NCI-H1694 (cell line): ENCODE results near the gene ZNF564.
"Not testable (repeated sequence)": the region's sequence is repeated elsewhere in the genome, so short reads cannot be mapped to it uniquely, and the experiment has no call there.

ENCODE experiments used
- DNase-seq: peaks from one replicate; lab custom pipeline; 2025; lab: John Stamatoyannopoulos, UW

The ZNF564 gene

GRCh38 chr19:12551060-12551832, at the start of gene ZNF564:
Gene ZNF564 (minus strand): TSS chr19:12551482. CDS start chr19:12551332, 150 bp downstream.
- peak; percentile 94 for DNase-seq

DNA sequence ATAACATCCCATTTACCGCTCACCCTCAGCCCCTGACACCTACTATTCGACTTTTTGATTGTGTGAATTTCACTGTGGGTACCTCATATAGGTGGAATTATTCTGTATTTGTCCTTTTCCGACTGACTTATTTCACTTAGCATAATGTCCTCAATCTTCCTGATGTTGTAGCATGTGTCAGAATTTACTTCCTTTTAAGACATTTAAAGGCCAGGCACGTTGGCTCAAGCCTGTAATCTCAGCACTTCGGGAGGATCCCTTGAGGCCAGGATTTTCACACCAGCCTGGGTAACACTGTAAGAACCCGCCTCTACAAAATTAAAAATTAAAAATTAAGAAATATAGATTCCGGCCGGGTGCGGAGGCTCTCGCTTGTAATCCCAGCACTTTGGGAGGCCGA, 46.3 kb upstream of the ZNF564 start:
- DNase-seq, result no peak

GRCh38 chr19:12596927-12597548, 45.8 kb upstream of the ZNF564 start:
- no peak for DNase-seq

- DNase-seq, result no peak
These were observed 45.2 kb upstream of the ZNF564 start for GRCh38 chr19:12596485-12596884.

DNA sequence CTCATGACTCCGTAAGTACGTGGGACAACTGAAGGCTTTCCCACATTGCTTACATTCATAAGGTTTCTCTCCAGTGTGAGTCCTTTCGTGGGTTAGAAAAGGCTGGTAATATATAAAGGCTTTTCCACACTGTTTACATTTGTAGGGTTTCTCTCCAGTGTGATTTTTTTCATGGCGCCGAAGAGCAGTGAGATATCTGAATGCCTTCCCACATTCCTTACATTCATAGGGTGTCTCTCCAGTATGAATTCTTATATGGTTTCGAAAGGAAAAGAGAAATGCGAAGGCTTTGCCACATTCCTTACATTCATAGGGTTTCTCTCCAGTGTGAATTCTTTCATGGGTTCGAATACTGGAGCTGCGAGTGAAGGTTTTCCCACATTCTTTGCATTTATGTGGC, 29.8 kb upstream of the ZNF564 start:
- DNase-seq, result no peak

DNA sequence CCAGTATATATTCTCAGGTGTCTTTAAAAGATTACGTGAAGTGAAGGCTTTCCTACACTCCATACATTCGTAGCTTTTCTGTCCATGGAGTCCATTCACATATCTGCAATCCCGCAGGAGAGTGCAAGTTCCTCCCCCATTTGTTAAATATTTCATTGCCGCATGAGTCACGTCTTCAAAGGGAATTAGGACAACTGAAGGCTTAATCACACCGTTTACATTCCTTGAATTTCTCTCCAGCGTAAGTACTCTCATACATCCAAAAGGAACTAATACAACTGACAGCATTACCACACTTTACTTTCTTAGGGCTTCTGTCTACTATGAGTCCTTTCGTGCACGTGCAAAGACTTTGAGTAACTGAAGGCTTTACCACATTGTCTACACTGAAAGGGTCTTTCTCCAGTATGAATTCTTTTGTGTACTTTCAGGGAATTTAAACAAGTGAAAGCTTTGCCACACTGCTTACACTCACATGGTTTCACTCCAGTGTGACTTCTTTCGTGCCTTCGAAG, 29.0 kb upstream of the ZNF564 start:
- no peak for DNase-seq

DNA sequence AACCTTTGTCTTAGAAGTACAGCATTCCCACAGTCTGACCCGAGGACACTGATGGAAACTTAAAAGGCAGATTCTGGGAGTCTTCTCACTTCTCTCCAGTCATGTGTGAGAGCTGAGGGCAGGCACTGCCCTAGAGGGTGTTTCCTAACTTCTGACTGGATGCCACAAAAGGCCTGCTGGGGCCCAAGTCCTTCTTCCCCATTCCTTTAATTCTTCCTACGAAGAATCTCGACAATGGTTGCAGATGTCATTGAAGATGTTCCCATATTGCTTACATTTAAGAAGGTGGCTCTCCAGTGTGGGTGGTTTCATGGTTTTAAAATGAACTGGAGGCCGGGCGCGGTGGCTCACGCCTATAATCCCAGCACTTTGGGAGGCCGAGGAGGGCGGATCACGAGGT, 27.4 kb upstream of the ZNF564 start:
- no peak for DNase-seq

DNA sequence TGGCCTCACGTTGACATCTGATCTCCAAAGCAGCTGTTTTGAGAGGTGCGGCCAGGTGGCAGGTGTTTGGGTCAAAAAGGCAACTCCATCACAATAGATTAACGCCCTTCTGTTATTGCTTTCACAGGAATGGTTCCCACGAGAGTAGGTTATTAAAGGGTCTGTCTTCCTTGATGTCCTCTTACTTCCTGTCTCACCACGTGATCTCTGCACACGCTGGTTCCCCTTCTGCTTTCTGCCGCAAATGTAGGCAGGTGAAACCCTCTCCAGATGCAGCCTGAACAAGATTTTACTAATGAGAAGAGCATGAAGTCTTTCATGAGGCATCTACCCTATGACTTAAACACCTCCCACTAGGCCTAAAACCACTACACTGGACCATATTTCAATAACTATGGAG, 22.8 kb upstream of the ZNF564 start:
- no peak for DNase-seq

- no peak for DNase-seq
These were observed 16.7 kb upstream of the ZNF564 start for GRCh38 chr19:12567951-12568350.

DNA sequence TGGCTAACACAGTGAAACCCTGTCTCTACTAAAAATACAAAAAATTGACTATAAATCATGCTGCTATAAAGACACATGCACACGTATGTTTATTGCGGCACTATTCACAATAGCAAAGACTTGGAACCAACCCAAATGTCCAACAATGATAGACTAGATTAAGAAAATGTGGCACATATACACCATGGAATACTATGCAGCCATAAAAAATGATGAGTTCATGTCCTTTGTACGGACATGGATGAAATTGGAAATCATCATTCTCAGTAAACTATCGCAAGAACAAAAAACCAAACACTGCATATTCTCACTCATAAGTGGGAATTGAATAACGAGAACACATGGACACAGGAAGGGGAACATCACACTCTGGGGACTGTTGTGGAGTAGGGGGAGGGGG, 15.1 kb upstream of the ZNF564 start:
- not testable (repeated sequence) for DNase-seq

- peak; percentile 74 for DNase-seq
These were observed 12.9 kb upstream of the ZNF564 start for GRCh38 chr19:12564016-12564664.

- no peak for DNase-seq
These were observed 4.2 kb upstream of the ZNF564 start for GRCh38 chr19:12555456-12555930.

DNA sequence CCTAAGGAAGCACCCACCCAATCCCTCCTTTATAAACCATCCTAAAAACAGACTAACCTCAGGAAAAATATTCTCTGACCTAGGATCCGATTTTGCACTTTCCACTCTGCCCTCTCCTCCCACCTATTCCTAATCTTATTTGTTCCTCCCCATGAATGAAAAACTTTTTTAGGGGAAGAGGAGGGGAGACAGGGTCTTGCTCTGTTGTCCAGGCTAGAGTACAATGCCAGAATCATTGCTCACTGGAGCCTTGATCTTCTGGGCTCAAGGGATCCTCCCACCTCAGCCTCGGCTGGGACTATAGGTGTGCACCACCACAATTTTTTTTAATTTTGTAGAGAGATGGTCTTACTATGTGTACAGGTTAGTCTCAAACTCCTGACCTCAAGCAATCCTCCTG, 4.4 kb downstream of the ZNF564 start:
- no peak for DNase-seq

DNA sequence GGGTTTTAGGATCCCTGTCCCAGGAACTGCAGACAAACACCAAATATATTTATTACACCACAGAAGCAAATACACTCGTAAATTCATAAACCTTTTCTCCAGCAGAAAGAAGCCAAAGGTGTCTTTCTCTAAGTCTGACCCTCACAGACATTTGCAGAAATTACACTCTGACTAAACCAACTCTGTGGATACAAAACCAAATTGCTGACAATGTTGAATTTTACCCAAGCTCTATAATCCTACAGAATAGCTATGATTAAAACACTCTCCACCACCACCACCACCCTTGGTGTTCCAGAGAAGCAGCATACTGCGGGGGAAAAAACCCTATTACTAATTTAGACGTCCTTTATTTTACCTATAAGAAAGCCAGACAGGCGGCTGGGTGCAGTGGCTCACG, 5.2 kb downstream of the ZNF564 start:
- no peak for DNase-seq

GRCh38 chr19:12545267-12545666, 6.0 kb downstream of the ZNF564 start:
- DNase-seq, result no peak

- DNase-seq, result no peak
These were observed 6.8 kb downstream of the ZNF564 start for GRCh38 chr19:12544401-12544876.

- no peak for DNase-seq
These were observed 7.4 kb downstream of the ZNF564 start for GRCh38 chr19:12543855-12544254.

DNA sequence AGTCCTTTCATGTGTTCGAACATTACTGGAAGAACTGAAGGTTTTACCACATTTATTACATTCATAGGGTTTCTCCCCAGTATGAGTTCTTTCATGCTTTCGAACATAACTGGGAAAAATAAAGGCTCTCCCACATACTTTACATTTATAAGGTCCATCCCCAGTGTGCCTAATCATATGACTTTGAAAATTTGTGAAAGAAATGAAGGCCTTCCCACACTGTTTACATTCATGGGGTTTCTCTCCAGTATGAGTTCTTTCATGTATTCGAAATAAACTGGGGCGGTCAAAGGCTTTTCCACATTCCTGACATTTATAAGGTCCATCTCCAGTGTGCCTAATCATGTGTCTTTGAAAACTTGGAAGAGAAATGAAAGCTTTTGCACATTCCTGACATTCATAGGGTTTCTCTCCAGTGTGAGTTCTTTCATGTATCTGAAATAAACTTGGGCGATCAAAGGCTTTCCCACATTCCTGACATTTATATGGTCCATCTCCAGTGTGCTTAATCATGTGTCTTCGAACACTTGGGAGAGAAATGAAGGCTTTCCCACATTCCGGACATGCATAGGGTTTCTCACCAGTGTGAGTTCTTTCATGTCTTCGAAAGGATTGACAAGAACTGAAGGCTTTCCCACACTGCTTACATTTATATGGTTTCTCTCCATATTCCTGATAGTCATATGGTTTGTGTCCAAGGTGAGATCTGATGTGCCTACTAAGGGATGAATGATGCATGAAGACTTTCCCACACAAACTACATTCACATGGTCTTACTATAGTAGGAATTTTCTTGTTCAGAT, 24.0 kb downstream of the ZNF564 start:
- no peak for DNase-seq

- no peak for DNase-seq
These were observed 24.7 kb downstream of the ZNF564 start for GRCh38 chr19:12526542-12526941.

DNA sequence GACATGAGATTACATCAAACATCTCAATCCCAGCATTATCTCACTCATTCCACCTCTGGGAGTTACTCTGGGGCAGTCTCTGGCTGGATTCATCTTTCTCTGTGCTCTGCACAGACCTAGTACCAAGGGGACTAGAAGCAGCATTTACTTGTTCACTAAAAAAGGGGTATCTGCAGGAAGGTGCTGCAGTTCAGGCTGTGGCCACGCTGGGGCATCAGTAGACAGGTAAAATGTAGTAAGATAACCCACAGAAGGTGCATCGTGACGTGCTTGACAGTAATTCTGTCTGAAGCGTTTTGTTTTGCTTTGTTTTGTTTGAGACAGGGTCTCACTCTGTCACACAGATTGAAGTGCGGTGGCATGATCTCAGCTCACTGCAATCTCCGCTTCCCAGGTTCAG, 29.3 kb downstream of the ZNF564 start:
- peak; percentile 9 for DNase-seq

DNA sequence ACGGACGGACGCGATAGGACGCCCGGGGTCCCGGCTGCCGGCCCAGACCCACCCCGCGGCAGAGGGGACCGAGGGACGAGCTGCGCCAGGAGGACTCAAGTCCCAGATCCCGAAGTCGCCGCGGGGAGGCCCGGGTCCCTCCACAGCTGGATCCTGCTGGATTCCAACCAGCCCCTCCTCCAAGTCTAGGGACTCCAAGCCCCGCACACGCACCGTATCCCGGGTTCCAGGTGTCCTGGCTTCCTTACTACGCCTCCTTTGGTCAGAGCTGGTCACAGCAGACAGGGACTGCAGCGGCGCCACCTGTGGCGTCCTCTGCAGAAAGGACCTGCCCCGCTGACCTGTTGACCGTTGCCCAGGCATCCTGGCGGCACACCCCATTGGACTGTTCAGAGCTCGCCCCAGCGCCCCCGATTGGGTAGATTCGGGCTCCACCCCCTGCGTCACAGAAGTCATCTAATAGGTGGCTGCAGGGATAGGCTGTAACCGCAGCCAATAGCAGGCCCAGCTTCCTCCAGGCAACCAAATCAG, 37.7 kb downstream of the ZNF564 start:
- no peak for DNase-seq

DNA sequence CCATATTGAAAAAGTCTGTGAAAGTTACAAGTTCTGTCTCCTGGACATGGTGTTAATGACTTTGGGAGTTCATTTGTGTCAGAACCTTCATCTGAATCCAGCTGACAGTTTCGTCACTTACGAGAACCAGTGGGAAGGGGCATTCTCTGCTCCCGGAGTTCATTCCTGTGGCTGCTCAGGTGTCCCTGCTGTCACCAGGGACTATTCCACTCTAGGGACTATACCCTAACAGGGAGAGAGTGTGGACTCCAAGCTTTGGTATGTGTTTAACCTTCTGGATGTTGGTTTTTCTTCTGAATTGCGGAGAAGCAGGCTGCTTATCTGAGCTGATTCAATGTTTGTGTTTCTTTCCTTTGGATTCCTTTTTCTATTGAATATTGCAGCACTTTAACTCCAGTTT, 54.2 kb downstream of the ZNF564 start:
- no peak for DNase-seq
